OCI-LY1 (cell line): Measurements from ENCODE around the gene PSMD6.

Source experiments
- CTCF ChIP-seq: fragments of 200-600 bp; sonication (generic), shearing (Covaris generic); IDR thresholded peaks from 2 replicates; pipeline ENCODE4 v1.5.1; 2017; ENCODE audit warnings: mild to moderate bottlenecking, antibody characterized with exemption, low read length, moderate library complexity, mixed read lengths
- EZH2 ChIP-seq: fragments of 200-600 bp; sonication (generic), shearing (Covaris generic); IDR thresholded peaks from 2 replicates; pipeline ENCODE4 v1.8.0; 2017; ENCODE audit warnings: borderline replicate concordance, mixed run types, mild to moderate bottlenecking, antibody characterized with exemption, low read length, moderate library complexity, mixed read lengths

GRCh38 chr3:63966007-63966406, 57.3 kb downstream of the PSMD6 start:
- TF ChIP-seq CTCF (no peak), EZH2 (no peak)
